ENCODE data around the gene SPATA21. TPM values are rescaled to one million over a fixed set of nuclear protein-coding genes. Genes with fewer than 3 reads are reported as not detected.

Gene SPATA21
- total RNA-seq, 1 donor from 2014 or later = not detected

DNA sequence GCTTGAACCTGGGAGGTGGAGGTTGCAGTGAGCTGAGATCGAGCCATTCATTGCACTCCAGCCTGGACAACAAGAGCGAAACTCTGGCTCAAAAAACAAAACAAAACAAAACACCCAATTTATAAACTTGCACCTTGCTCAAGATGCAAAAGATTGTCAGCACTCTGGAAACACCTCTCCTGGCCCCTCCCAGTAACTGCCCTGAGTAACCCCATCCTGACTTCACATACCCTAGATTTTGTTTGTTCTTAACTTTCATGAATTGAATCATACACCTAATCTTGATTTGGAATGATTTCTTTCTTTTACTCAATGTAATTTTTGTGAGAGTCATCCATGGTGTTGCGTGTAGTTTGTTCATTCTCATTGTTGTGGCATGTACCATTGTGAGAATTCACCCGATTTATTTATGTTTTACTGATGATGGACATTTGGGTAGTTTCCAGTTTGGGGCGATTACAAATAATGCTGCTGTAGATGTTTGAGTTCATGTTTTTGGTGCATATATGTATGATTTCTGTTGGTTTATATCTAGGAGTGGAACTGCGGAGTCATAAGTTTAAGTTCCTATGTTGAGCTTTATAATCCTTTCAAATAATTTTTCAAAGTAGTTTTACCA lies 13.7 kb upstream of the SPATA21 start:
- DNase-seq (ENCODE audit: low spot score) = no peak

DNA sequence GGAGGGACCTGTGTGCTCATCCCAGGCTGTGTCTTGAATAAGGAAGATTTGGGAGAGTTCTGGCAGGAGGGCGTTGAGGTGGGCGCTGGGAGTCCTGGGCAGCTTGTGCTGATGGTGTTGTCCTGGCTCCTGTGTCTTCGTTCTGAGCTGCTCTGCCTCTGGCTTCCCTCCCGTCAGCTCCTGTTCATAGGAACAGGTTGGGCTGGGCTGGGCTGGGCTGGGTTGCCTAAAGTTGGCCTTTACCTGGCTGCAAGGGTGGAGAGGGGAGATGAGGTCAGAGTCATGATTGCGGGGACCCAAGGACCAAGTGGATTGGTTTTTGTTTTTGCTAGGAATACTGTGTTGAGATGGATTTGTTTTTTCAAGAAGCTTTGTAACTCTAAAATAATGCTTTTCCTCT lies 12.4 kb upstream of the SPATA21 start:
- DNase-seq (ENCODE audit: low spot score) = no peak

DNA sequence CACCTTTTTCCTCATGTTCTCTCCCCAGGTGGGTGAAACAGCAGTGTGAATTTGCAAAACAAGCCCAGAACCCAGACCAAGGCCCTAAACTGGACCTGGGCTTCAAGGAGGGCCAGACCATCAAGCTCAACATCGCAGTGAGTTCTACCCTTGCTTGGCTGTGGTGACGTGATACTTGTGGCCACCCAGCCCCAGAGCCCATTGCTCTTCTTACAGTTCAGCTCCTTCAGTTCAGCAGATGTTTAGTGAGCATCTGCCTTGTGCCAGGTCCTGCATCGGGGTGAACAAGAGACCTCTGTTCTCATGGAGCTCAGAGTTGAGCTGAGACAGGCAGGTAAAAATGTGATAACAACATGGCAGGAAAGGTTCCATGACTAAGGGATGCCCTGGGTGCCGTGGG lies 11.8 kb upstream of the SPATA21 start:
- no peak for DNase-seq (ENCODE audit: low spot score)

DNA sequence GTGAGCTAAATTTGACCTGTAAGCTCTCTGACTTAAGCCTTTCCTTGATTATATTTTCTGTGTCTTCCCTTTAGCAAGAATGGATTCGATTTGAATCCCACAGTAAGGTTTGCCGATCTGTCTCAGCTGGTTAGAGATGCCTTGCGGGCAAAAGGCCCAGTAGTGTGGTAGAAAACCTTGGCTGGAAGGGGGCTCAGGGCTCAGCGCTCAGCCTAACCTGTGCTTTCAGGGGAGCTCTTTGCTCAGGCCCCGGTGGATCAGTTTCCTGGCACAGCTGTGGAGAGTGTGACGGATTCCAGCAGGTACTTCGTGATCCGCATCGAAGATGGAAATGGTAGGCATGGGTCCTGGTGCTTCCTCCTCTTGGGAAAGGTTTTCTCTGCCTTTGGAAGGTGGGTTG lies 10.4 kb upstream of the SPATA21 start:
- DNase-seq (ENCODE audit: low spot score) = no peak

DNA sequence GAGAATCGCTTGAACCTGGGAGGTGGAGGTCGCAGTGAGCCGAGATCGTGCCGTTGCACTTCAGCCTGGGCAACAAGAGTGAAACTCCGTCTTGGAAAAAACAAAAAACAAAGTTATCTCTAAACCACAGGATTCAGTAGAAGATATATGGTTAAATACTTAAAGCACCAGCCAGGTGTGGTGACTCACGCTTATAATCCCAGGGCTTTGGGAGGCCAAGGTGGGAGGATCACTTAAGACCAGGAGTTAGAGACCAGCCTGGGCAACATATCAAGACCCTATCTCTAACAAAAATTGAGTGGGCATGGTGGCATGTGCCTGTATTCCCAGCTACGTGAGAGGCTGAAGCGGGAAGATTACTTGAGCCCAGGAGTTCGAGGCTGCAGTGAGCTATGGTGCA lies 8.9 kb upstream of the SPATA21 start:
- no peak for DNase-seq (ENCODE audit: low spot score)

DNA sequence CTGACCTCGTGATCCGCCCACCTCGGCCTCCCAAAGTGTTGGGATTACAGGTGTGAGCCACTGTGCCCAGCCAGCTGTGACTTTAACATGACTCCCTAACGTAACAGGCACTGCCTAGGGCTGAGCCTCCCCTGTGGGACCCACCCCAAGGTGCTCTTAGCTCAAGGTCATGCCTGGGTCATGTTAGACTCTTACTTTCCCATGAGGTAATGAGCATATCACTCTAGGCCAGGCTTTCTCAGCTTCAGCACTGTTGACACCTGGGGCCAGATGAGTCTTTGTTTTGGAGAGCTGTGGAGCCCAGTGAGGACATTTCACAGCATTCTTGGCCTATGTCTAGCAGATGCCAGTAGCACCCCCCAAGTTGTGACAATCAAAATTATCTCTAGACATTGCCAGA lies 7.8 kb upstream of the SPATA21 start:
- DNase-seq (ENCODE audit: low spot score) = no peak

DNA sequence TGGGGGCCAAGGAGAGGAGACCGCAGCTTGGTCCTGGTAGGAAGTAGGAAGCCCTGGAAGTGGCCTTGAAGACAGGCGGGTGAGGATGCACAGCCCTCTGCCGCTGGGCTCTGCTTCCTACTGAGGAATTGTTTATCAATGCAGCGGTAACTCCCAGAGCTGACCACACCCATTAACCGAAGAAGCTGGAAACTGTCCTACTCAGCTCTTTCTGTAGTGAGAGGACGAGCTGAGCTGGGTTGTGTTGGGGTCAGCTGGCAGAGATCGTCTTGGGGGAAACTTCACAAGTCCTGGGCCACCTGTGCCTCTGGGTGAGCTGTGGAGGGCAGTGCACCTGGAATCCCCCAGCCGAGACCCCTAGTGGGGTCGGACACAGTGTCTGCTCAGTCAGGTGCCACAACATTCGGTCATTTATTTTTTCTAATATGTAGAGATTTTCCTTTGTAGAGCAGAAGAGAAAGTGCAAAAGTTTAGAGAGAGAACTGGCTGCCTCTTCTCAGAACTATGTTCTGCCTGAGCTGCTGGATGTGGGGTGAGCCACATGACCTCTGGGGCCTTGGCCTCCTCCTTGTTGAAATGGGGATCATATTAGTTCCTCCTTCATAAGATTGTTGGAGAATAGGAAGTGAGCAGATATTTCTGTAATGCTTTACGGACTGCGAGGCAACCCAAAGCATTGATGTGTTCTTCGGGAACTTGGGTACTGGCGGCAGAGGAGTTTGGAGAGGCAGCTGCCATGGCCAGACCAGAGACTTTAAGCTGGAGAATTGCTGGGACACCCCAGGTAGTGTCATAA lies 6.9 kb upstream of the SPATA21 start:
- DNase-seq (ENCODE audit: low spot score) = no peak

DNA sequence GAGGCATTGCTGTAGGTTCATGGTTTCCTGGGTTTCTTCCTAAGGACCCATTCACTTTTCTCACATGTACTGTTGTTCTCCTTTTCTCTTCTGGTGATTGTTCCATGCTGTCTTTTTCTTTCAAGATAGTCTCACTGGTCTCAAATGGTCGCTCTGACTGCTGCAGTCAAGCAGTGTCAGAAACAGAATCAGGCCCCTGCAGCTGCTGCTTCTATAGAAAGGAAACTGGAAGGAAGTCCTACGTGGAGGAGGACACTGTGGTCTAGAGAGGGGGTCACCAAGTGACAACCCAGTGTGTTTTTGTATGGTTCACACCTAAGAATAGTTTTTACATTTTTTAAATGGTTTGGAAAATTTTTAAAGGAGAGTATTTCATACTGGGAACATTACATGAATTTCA lies 5.7 kb upstream of the SPATA21 start:
- DNase-seq (ENCODE audit: low spot score) = no peak

DNA sequence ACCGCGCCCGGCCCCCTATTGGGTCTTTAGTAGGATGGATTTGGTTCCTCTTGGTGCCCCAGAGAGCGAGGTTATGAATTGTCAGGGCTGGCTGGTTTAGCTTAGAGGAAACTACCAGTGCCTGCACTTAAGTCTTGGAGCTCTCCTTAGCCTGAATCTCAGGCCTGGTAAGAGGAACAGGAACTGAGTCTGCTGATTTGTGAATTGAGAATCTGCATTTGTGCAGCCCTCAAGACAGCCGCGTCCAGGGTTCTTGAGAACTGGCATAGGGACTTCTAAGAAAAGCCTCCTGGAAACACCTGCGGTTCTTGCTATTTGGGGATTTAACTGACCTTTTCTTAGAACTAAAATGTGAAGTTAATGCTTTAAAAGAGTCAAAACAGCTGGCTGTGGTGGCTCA lies 5.0 kb upstream of the SPATA21 start:
- DNase-seq (ENCODE audit: low spot score) = no peak

DNA sequence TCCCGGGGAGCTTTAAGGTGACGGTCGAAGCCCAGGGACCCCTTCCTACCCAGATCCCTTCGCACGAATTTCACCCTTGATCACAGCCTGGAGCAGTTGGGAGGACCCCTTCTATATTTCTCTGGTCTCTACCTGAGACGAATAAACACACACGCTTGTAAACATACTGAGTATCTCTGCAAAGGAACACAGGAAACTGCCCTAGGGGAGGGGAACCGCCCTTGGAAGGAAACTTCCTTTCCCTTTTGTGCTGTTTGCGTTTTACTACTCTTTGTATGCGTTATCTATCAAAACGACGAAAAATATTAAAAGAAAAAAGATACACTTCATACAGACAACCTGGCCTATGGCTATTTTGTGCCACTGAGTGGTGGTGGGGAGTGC lies 4.0 kb upstream of the SPATA21 start:
- no peak for DNase-seq (ENCODE audit: low spot score)

DNA sequence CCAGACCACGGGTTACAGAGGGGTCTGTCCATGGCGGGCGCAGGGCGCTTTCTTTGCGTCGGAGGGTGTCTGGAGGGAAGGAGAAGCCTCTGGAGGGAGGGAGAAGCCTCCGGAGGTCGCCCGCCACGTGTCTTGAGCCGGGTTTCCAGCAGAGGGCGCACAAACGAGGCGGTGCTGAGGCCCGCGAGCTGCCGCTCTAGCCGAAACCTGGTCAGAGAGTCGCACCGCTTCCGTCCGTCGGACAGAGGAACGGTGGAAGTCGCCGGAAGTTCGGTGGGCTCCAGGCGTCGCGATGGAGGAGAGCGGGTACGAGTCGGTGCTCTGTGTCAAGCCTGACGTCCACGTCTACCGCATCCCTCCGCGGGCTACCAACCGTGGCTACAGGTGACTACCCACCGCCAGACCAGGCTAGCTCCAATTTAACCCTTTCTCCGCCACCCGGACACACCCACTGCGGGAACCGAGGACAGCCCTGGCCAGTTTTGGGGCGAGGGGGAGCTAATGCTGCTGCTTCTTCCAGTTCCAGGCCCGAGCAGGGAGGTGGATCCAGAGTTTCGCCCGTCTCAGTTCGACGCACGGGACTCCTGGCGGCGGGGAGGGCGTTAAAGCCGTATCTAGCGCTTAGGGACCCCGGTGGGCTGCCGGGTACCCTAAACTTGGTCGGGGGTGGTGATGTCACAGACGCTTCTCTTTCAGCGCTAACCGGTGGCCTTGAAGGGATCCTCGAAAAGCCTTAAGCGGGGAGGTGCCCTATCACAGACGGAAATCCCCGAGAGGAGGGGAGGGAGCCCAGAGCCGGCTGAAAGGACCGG lies 3.5 kb upstream of the SPATA21 start, which contains the start of gene NECAP2:
NECAP2 (plus strand) TSS at position 255 of the 812 bp plus-strand sequence; CDS start at position 293, 38 bp downstream.
- peak; percentile 95 for DNase-seq (ENCODE audit: low spot score)

DNA sequence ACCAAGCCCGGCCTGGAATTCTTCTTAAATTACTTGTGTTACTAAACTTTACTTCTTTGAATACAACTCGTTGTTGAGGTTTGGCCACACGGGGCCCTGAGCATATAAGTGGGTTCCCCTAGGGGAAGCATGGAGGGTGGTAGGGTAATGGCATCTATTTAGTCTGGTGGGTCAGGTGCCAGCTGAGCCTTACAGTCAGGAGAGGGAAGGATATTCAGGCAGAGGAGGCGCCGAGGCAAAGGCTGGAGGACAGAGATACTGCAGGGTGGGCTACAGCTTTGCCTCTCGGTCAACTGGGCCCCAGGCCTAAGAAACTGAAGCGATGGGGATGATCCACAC lies 2.9 kb upstream of the SPATA21 start:
- no peak for DNase-seq (ENCODE audit: low spot score)

DNA sequence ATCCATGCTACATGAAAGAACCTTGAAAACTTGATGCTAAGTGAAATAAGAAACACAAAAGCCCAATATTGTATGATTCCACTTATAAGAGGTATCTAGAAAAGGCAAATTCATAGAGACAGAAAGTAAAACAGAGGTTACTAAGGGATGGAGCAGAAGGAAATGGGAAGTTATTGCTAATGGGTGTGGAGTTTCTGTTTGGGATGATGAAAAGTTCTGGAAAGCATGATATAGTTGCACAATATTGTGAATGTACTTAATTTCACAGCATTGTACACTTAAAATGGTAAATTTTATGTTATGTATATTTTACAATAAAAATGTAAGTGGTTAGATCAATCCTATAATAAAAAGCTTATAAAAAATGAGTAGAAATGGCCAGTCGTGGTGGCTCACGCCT lies 1.7 kb upstream of the SPATA21 start:
- no peak for DNase-seq (ENCODE audit: low spot score)

DNA sequence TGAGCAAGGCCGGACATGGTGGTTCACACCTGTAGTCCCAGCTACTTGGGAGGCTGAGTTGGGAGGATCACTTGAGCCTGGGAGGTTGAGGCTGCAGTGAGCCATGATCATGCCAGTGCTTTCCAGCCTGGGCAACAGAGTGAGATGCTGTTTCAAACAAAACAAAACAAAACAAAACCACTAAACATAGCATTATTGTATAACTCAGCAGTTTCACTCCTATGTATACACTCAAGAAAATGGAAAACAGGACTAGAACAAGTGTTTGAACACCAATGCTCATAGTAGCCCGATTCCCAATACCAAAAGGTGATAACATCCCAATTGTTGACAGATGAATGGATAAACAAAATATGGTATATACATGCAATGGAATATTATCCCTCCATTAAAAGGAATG lies 1.3 kb upstream of the SPATA21 start:
- DNase-seq (ENCODE audit: low spot score) = no peak

DNA sequence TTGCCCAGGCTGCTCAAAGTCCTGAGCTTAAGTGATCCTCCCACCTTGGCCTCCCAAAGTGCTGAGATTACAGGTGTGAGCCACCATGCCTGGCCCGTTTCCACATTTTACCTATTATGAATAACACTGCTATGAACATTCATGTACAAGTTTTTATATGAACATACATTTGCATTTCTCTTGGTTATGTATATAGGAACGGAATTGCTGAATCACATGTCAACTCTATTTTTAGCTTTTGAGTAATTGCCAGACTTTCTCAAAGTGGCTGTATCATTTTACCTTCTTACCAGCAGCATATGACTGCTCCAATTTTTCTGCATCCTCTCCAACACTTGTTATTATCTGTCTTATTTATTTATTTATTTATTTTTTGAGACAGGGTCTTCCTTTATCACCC lies 2.7 kb downstream of the SPATA21 start:
- no peak for DNase-seq (ENCODE audit: low spot score)

DNA sequence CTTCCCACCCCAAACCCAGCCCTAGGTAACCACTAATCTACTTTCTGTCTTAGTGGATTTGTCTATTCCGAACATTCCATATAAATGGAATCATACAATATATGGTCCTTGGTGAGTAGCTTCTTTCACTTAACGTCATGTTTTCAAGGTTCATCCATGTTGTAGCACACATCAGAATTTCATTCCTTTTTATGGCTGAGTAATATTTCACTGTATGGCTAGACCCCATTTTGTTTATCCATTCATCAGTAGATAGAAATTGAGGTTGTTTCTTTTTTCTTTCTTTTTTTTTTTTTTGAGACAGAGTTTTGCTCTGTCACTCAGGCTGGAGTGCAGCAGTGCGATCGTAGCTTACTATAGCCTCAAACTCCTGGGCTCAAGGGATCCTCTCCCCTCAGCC lies 3.2 kb downstream of the SPATA21 start:
- DNase-seq (ENCODE audit: low spot score) = no peak

DNA sequence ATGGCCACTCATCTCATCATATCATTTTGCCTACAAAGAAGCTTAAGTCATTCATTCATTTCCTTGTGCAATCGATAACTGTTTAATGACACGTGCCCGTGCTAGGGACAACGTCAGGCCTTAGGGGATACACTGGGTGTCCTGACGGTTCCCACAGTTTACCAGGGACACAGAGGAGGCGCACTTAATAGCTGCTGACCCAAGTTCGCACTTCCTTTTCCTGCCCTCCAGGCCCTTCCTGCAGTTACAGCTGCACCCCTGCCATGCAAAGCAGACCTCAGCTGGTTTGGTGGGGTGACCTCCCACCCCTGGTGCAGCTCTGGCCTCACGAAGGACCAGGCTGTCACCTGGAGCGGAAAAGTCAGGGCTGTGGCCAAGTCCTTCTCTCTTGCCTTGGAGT lies 4.2 kb downstream of the SPATA21 start:
- DNase-seq (ENCODE audit: low spot score) = no peak

DNA sequence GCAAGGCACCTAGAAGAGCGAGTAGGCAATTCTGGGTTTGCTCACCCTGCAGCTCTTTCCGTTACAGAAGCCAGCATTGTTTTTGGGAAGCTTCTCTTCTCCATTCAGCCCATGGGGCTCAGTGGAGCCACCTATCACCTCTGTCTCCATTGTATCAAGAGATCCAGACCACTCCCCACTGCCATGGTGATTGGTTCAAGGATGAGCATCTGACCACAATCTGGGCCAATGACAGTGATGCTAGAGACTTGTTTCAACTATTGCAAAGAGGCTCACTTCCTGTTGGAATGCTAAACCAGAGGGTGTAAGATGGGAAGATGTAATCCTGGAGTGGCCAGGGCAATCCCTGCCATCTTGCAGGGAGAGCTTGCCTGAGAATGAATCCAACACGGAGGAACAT lies 6.6 kb downstream of the SPATA21 start:
- DNase-seq (ENCODE audit: low spot score) = no peak

DNA sequence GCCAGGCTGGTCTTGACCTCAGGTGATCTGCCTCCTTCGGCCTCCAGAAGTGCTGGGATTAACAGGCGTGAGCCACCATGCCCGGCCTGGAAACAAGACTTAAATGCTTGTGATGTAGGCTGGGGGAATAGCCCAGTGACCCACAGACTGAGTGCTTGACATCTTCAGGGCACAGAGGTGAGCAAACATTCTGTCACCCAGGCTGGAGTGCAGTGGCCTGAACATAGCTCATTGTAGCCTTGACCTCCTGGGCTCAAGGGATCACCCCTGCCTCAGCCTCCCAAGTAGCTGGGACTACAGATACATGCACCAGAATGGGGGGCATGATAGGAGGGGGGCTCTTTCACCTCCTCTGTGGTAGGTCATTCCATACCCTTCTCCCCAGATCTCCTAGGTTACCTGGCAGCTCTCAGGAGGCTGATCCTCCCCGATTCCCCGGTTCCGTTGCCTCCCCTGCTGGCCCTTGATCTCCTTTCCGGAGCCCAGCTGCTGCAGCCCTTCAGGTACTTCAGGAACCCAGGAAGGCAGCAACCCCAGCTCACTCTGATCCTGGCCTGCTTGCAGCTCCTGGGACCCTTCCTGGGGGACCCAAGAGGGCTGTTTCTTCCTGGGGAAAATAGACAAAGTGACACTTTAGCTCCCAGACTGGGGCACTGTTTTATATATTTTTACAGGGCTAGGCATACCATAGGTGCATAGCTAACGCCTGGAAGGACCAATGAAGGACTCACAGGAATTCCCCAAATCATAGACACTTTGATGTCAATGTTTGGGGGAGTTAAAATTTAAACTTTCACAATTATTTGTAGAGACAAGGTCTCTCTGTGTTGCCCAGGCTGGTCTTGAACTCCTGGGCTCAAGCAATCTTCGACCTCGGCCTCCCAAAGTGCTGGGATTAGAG lies 11.8 kb downstream of the SPATA21 start:
- DNase-seq (ENCODE audit: low spot score) = no peak

DNA sequence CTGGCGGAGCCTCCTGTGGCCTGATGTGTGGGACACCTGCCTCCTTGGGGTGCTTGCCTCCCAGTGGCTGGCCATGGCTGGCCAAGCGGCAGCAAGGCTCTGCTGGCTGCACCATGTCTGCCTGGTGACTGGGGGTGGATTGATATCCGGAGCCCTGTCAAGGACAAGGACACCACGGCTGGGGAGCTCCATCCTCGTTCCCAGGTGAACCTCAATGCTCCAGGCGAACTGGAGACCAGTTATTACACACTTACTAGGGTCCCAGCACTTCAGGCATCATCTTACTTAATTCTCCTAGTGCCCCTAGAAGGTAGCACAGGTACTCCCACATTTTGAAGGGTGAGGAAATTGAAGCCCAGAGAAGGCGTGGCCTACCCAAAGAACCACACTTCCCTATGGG lies 15.2 kb downstream of the SPATA21 start:
- DNase-seq (ENCODE audit: low spot score) = no peak

DNA sequence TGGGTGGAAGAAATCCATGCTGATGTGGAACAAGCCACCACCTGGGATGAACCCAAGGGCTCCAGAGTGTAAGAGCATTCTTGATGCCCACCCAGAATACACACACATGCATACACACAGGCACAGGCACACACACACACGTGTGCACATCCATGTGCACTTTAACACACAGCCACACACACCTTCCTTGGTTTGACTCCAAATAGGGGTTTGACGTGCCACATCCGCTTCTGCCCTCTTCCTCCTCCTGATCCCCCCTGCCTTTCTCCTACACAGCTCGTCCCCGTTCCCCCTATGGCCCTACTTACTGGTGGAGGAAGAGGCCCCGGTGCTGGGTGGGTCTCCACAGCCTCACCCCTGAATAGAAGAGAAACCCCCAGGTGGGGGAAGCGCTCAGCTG lies 16.0 kb downstream of the SPATA21 start:
- DNase-seq (ENCODE audit: low spot score) = no peak
